ENCODE measurements around the gene SEZ6.

Gene SEZ6

GRCh38 chr17:28926366-28926765 lies 79.5 kb downstream of the SEZ6 start:
- DNase-seq: no peak

- DNase-seq: no peak
Observed at GRCh38 chr17:28925912-28926365, 79.9 kb downstream of the SEZ6 start.

- DNase-seq: no peak
Observed at GRCh38 chr17:28920201-28920600, 85.6 kb downstream of the SEZ6 start.

DNA sequence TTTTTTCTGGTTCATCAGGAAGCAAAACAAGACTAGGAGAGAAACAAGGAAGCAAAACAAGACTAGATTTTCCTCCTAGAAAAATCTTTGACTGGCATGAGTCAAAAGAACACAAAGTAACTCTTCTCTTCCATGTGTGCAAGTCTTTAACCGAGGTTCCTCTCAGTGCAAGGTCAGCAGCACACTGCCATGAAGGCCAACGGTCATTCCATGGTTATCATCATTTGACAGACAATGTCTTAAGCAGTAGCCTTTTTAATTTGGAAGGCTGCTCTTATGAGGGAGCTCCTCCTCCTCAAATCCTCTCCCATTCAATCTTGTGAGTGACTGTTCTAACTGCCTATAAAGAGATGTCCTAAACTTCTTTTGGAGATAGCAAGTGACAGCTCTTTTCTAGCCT lies 87.5 kb downstream of the SEZ6 start:
- DNase-seq: no peak

GRCh38 chr17:28917465-28917864 lies 88.4 kb downstream of the SEZ6 start:
- DNase-seq: no peak

- DNase-seq: no peak
Observed at GRCh38 chr17:28917029-28917428, 88.8 kb downstream of the SEZ6 start.

GRCh38 chr17:28916302-28916934 lies 89.4 kb downstream of the SEZ6 start:
- no peak for DNase-seq

- no peak for DNase-seq
Observed at GRCh38 chr17:28912938-28913333, 92.9 kb downstream of the SEZ6 start.

GRCh38 chr17:28912281-28912937 lies 93.4 kb downstream of the SEZ6 start:
- DNase-seq: no peak

DNA sequence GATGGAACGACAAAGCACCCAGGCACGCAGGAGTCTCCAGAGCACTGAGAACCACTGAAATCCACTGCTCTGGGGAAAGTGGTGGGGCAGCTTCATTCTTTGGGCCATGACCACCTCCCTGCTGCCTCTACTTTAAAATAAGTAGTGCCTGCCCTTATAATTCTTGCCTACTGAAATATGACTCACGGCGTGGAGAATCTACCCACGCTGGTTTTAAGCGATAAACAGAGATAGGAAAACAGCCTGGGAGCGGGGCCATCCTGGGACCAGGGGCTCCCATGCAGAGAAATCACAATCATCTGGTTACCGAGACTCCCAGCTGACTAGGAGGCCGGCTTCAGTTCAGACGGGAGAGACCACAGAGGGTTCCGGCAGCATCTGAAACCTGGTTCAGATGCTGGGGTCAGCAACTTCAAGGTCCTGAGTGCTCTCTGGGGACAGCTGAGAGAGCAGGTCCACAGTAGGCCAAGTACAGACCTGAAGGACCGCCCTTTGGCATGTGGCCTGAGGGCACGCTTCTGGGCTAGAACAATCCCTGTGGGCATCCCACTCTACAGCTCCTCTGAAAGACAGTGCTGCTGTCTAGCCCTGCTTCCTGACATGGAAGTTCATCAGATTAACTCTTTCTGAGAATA lies 94.3 kb downstream of the SEZ6 start:
- DNase-seq: no peak

DNA sequence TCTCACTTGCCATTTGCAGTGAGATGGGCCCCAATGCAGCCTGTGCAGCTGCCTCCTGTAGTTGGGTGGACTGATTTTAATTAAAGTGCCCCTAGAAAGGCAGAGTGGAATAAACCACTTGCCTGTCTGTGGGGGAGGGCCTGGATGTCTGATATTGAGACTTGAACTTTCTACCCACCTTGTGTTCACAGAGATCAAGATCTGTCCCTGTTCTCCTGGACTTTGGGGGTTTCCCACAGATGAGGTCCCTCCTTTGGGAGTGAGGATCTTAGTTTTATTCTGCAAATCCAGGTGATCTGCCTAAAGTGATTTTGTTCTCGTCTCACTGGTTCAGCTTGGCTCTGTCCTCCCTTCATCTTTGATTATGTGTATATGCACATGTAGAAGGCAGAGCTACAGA lies 95.3 kb downstream of the SEZ6 start:
- no peak for DNase-seq

GRCh38 chr17:28908640-28909167 lies 97.1 kb downstream of the SEZ6 start:
- DNase-seq: no peak

DNA sequence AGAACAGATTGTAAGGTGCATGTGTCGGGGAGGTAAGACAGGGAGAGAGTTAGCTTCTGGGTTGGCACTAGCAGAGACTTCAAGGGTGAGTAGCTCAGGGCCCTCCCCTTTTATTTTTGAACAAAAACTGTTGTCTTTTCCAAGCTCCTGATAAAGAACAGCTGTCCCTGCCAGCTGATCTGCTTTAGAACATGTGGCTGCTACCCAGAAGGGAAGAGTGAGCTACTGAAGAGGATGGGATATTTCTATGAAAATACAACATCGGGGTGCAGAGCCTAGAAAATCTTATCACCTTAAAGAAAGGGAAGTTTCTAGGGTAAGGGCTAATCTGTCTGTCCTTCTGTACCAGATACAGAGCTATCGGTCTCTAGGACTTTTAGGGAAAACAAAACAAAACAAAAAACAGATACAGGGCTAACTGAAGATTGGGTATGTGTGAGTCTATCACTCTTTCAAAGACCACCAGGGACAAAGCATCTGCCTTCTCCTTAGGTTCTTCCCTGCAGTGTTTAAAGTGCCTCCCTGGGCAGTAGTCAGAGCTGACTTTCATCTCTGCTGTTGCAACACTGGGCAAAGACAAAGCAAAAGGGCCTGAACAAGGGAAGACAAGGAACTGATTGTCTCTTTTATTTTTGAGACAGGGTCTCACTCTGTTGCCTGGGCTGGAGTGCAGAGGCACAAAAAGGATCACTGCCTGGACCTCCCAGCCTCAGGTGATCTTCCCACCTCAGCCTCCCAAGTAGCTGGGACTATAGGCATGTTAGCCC lies 97.9 kb downstream of the SEZ6 start:
- no peak for DNase-seq

- no peak for DNase-seq
Observed at GRCh38 chr17:28906706-28907438, 99.0 kb downstream of the SEZ6 start.

DNA sequence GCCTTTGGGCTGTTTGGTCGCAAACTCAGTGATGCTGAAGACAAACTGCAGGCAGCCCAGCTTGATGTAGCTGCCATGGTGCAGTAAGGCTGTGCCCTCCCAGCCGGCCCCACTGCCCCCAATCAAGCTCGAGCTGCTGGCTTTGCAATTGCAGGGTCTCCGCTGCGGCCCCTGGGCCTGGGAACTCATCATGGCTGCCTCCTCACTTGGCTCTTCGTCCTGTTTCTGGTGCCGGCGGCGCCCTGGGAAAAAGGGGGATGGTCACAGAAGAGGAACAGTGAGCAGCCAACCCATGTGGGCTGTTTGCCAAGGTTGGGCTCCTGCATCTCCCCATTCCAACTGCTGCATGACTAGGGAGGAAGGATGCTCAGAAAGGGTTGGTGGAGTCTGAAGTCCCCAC lies 99.6 kb downstream of the SEZ6 start:
- DNase-seq: no peak
